IPS-18c (cell line): ENCODE results near the gene NT5C1A.

Experiments used
- H3K4me3 ChIP-seq: 2 replicates; pipeline ENCODE4 v1.7.0; 2013; ENCODE audit warnings: low read depth, mild to moderate bottlenecking, low read length, moderate library complexity; ENCODE audit not compliant: insufficient read depth
- H3K9me3 ChIP-seq: one replicate; pipeline ENCODE4 v1.6.1; 2013; ENCODE audit warnings: mild to moderate bottlenecking, low read length, moderate library complexity; ENCODE audit not compliant: control insufficient read depth, insufficient read depth

NT5C1A gene

DNA sequence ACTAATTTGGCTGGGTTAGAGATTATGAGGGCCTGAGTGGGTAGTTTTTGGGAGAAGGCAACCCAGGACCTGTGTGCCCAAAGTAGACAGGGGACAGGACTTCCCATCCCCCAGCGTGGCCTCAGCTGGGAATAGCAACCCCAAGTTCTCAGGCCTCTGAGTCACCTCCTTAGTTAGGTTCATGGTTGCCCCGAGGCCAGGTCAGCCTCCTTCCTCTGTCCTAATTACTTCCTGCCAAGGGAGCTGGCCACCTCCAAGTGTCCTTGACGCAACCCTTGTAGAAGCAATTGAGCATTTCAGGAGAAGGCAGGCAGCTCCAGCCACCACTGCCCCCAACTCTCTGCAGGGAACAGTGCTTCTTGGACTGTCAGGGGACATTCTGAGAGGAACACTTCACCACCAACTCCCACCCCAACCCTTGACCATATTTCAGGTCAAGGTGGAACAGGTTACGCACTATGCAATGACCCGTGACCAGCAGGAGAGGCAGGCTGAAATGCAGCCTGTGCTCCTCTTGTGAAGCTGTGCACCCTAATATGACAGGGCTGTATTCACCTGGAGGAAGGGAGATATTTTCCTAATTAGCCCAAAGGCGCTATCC lies 5.1 kb upstream of the NT5C1A start:
- H3K9me3 ChIP-seq: peaks cover 2% of the 10 kb centered on the region
- H3K4me3 ChIP-seq: no peak overlapping the region

- Histone ChIP-seq H3K9me3 (peaks cover 2% of the 10 kb centered on the region), H3K4me3 (no peak overlapping the region)
Observed at GRCh38 chr1:39675220-39675619, 3.3 kb upstream of the NT5C1A start.

DNA sequence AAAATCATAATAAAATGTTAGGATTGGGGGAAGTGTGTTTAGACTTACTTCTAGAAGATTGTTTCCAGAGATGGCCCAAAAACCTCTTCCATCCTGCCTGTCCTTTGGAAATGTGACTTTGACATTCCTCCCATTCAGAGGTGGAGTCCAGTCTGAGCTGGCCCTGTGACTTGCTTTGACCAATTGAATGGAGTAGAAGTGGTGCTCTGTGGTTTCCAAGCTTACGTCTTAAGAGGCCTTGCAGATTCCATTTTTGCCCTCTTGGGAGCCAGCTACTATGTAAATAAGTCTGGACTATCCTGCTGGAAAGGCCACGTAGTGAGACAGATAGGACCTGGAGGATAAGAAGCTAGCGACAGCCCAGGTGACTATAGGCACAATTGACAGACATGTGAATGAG lies 1.3 kb upstream of the NT5C1A start:
- no peak overlapping the region for H3K4me3 ChIP-seq
- peaks cover 2% of the 10 kb centered on the region for H3K9me3 ChIP-seq

DNA sequence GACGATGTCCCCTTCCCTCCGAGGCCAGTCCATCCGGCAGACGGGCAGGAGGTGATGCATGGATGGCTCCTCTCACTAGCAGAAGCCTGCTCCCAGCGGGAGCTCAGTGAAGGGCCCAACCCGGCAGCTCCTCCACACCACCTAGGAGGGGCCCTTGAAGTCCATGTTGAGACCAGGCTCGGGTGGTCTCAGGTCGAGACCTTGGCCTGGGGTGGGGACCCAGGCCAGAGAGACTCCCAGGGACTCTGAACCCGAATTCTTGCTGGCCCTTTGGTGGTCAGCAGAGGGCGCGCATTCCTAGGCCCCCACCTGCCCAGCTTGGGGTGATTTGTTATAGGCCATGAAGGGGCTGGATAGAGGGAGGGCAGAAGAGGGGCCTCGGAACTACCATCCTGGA lies 642 bp upstream of the NT5C1A start:
- Histone ChIP-seq H3K4me3 (peak overlapping the region; percentile 46; the same call in 1 of the 2 replicates), H3K9me3 (peaks cover 2% of the 10 kb centered on the region)

- H3K4me3 ChIP-seq: peak overlapping the region; percentile 46
- peaks cover 2% of the 10 kb centered on the region for H3K9me3 ChIP-seq
Observed at GRCh38 chr1:39671433-39671792, 494 bp downstream of the NT5C1A start.

- H3K4me3 ChIP-seq: no peak overlapping the region
Observed at GRCh38 chr1:39670689-39671088, 1.2 kb downstream of the NT5C1A start.

DNA sequence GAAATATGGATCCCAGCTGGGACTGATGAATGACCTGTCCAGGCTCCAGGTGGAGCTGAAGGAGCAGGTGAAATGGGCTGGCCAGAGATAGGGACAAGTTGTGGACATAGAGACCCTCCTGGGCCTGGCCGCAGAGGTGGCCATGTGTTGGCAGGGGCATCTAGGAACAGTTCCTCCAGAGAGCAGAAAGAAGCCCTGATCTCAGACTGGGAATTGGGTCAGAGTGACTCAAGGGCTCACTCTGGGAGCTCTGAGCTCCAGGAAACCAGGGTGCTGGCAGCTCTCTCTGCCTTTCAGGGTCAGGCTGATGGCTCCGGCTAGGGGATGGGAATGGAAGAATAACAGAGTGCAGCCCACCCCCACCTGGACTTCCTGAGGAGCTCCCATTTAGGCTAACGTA lies 3.0 kb downstream of the NT5C1A start:
- Histone ChIP-seq H3K4me3 (no peak overlapping the region), H3K9me3 (no peaks in the 10 kb centered on the region)

More at GRCh38 chr1:39670689-39671088, 1.2 kb downstream of the NT5C1A start:
- H3K9me3 ChIP-seq: peaks cover 2% of the 10 kb centered on the region

DNA sequence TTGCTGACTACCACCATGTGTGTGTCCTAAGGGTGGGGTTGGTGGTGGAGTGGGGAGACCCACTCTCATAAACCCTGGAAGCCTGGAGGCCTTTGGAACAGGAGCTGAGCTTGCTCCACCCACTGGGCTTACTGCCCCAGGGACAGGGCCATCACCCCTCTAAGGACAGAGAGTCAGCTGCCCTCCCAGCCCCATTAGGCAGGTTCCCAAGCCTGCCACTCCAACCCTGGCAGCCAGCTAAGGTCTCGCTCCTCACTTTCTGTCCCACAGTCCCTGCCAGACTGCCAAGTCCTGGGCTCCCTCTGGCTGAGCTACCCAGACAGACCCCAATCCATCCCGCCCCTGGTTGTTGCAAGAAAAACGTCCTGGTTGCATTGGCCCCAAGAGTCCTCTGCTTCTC lies 3.8 kb downstream of the NT5C1A start:
- no peaks in the 10 kb centered on the region for H3K9me3 ChIP-seq
- no peak overlapping the region for H3K4me3 ChIP-seq

GRCh38 chr1:39666772-39667171 lies 5.1 kb downstream of the NT5C1A start:
- Histone ChIP-seq H3K4me3 (no peak overlapping the region), H3K9me3 (no peaks in the 10 kb centered on the region)

DNA sequence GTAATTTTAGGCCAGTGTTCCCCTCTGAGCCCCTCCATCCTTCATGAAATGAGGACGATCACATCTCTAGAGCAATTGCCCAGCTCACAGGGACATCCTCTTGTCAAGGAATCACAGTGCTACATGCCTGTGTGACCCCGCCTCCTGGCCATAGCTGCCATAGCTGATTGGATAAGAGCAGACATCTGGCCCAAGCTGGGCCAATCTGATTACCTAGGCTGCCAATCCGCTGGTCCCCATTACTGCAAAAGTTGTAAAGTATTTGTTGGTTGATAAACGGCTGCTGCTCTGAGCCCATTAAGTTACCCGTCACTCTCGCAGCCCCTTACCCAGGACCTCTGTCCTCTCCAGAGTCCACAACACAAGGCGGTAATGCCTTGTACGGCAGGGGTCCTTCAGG lies 8.3 kb downstream of the NT5C1A start:
- no peak overlapping the region for H3K4me3 ChIP-seq
- no peaks in the 10 kb centered on the region for H3K9me3 ChIP-seq

GRCh38 chr1:39662861-39663260 lies 9.0 kb downstream of the NT5C1A start:
- Histone ChIP-seq H3K9me3 (no peaks in the 10 kb centered on the region), H3K4me3 (no peak overlapping the region)

DNA sequence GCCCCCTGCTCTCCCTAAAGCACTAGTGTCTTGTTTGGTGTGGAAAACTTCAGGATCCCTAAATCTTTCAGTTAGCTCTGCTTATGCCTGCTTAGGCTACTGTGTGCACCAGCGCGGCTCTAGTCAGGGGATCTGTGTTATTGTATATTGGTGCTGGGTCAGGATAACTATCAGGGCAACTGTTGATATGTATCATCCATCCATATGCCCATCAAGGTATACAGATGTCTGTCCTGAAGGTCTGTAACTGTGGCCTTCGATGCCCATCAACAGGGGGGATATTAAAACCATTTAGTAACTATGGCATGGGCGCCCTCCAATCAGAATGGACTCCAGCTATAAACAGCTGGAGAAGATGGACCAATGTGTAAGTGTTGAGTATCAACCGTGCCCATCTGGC lies 12.4 kb downstream of the NT5C1A start:
- no peak overlapping the region for H3K4me3 ChIP-seq
- H3K9me3 ChIP-seq: no peaks in the 10 kb centered on the region

DNA sequence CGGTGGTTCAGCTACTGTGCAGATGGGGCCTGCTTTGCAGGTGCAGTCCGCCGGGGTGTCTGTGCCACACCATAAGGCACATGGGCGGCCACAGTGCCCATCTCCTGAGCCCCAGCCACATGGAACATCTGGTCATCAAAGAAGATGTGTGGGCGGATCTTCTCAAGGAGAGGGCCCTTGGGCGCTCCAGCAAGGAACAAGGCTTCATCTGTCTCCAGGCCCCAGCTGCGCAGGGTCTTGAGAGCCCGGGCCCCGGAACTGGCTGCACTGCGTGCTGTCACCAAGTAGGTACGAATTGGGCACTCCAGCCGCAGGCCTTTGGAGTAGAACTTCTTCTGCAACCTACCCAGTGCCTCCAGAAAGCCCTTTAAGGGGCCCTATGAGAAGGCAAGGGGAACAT lies 12.8 kb downstream of the NT5C1A start:
- H3K4me3 ChIP-seq: no peak overlapping the region
- no peaks in the 10 kb centered on the region for H3K9me3 ChIP-seq

- Histone ChIP-seq H3K4me3 (no peak overlapping the region), H3K9me3 (no peaks in the 10 kb centered on the region)
Observed at GRCh38 chr1:39657923-39658485, 13.9 kb downstream of the NT5C1A start.

- no peaks in the 10 kb centered on the region for H3K9me3 ChIP-seq
Observed at GRCh38 chr1:39657402-39657801, 14.5 kb downstream of the NT5C1A start.

GRCh38 chr1:39656391-39656790 lies 15.5 kb downstream of the NT5C1A start:
- H3K9me3 ChIP-seq: no peaks in the 10 kb centered on the region
- no peak overlapping the region for H3K4me3 ChIP-seq

More at GRCh38 chr1:39657402-39657801, 14.5 kb downstream of the NT5C1A start:
- no peak overlapping the region for H3K4me3 ChIP-seq

DNA sequence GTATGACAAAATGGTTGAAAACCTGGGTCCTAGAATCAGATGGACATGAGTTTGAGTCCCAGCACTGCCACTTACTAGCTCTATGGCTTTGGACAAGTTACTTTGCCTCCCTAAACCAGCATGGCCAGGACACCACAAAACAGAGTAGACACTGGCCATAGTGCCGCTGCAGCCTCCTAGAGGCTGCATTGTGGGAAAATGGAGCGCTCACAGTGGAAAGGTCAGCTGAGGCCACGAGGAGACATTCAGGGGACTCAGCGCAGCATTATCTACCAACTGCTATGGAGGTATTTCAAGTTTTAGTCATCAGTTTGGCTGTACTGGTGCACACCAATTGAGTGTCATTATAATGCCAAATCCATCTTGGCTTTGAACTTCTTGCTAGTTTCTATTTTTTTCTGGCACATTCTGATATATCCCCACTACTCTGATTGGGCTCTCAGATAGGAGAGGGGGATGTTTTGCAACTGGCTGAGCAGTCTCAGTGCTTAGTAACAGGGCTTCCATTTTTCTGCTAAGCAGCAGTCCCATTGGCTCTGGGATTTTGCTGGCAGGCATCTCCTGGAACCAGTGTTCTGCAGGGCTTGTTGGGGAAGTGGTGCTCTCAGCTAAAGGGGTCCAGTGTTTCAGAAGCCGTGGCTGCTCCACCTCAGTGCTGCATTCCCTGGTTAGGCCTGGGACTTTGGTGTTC lies 16.2 kb downstream of the NT5C1A start:
- Histone ChIP-seq H3K4me3 (no peak overlapping the region), H3K9me3 (no peaks in the 10 kb centered on the region)

- no peaks in the 10 kb centered on the region for H3K9me3 ChIP-seq
- H3K4me3 ChIP-seq: no peak overlapping the region
Observed at GRCh38 chr1:39654291-39654690, 17.6 kb downstream of the NT5C1A start.
